BLaER1 treated with 17β-estradiol and CSF1 and Interleukin-3, amounts not matched to agents 10 nM and 100 nM (cell line): ENCODE data around the gene TMC6.
A peak's percentile ranks its signal among the peaks of the same experiment; 100 is the strongest.
"Not testable (repeated sequence)": the region's sequence is repeated elsewhere in the genome, so short reads cannot be mapped to it uniquely, and the experiment has no call there.

Experiments
- H3K27ac ChIP-seq, 11 experiments: shearing (Covaris generic); formaldehyde crosslinking; 2 replicates each; pipeline ENCODE4 v1.8.1; 2022
- H3K27me3 ChIP-seq, 11 experiments: shearing (Covaris generic); formaldehyde crosslinking; 2 replicates each; pipeline ENCODE4 v1.8.1; 2022
- H3K36me3 ChIP-seq, 11 experiments: shearing (Covaris generic); formaldehyde crosslinking; 2 replicates each; pipeline ENCODE4 v1.8.1; 2022
- H3K4me1 ChIP-seq, 10 experiments: shearing (Covaris generic); formaldehyde crosslinking; 2 replicates each; pipeline ENCODE4 v1.8.1; 2022
- H3K4me2 ChIP-seq, 11 experiments: shearing (Covaris generic); formaldehyde crosslinking; 2 replicates each; pipeline ENCODE4 v1.8.1; 2022
- H3K4me3 ChIP-seq, 10 experiments: shearing (Covaris generic); formaldehyde crosslinking; 2 replicates each; pipeline ENCODE4 v1.8.1; 2022
- H3K9ac ChIP-seq, 11 experiments: shearing (Covaris generic); formaldehyde crosslinking; 2 replicates each; pipeline ENCODE4 v1.8.1; 2022
- H3K9me3 ChIP-seq, 11 experiments: shearing (Covaris generic); formaldehyde crosslinking; replicated peaks in 1 of 11; 2 replicates each; pipeline ENCODE4 v1.8.1; 2022
- H4K20me1 ChIP-seq, 11 experiments: shearing (Covaris generic); formaldehyde crosslinking; 2 replicates each; pipeline ENCODE4 v1.8.1; 2022
- Cebpa-rat ChIP-seq, 11 experiments: shearing (Covaris generic); IDR thresholded peaks; 2 replicates each; pipeline ENCODE4 v1.8.1; 2022

TMC6 gene

DNA sequence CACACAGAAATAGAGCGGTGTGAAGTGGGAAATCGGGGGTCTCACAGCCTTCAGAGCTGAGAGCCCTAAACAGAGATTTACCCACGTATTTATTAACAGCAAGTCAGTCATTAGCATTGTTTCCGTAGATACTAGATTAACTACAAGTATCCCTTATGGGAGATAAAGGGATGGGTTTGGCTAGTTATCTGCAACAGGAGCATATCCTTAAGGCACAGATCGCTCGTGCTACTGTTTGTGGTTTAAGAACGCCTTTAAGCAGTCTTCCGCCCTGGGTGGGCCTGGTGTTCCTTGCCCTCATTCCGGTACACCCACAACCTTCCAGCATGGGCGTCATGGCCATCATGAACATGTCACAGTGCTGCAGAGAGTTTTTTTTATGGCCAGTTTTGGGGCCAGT, 27.0 kb downstream of the TMC6 start:
- H3K27ac ChIP-seq, result no peak overlapping the region
- H3K4me2 ChIP-seq, result no peak overlapping the region
- H3K9me3 ChIP-seq, result peaks cover 8 to 38% (median 33%) of the 10 kb centered on the region in 11 experiments; a peak in 20 of 22 replicates
- H4K20me1 ChIP-seq, result no peaks in the 10 kb centered on the region; a peak in 1 of 22 replicates
- peaks cover 38 to 100% (median 81%) of the 10 kb centered on the region in 11 experiments for H3K36me3 ChIP-seq
- no peak overlapping the region for H3K9ac ChIP-seq
- H3K4me3 ChIP-seq, result no peak overlapping the region
- H3K27me3 ChIP-seq, result no peaks in the 10 kb centered on the region
- H3K4me1 ChIP-seq, result no peaks in the 10 kb centered on the region
- TF ChIP-seq Cebpa-rat (IDR thresholded peaks at IDR 0.05), result no peak

DNA sequence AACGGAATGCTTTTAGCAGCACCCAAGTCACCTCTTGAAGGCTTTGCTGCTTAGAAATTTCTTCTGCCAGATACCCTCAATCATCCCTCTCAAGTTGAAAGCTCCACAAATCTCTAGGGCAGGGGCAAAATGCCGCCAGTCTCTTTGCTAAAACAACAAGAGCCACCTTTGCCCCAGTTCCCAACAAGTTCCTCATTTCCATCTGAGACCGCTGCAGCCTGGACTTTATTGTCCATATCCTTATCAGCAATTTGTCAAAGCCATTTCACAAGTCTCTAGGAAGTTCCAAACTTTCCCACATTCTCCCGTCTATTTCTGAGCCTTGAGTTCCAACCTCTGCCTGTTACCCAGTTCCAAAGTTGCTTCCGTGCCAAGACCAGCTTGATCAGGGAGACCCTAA, 27.4 kb downstream of the TMC6 start:
- H3K27me3 ChIP-seq, result no peaks in the 10 kb centered on the region
- no peak overlapping the region for H3K27ac ChIP-seq
- H3K9ac ChIP-seq, result no peak overlapping the region
- no peak overlapping the region for H3K4me3 ChIP-seq
- H4K20me1 ChIP-seq, result no peaks in the 10 kb centered on the region; a peak in 1 of 22 replicates
- H3K36me3 ChIP-seq, result peaks cover 42 to 100% (median 86%) of the 10 kb centered on the region in 11 experiments
- H3K9me3 ChIP-seq, result peaks cover 8 to 38% (median 33%) of the 10 kb centered on the region in 11 experiments; a peak in 20 of 22 replicates
- TF ChIP-seq Cebpa-rat (IDR thresholded peaks at IDR 0.05), result no peak
- no peak overlapping the region for H3K4me2 ChIP-seq
- H3K4me1 ChIP-seq, result no peaks in the 10 kb centered on the region

GRCh38 chr17:78096093-78096492, 32.5 kb downstream of the TMC6 start:
- H4K20me1 ChIP-seq, result no peaks in the 10 kb centered on the region
- H3K9me3 ChIP-seq, result peaks cover under 1 to 30% (median 26%) of the 10 kb centered on the region in 11 experiments; a peak in 20 of 22 replicates
- no peak overlapping the region for H3K4me2 ChIP-seq
- no peaks in the 10 kb centered on the region for H3K27me3 ChIP-seq
- no peak overlapping the region for H3K9ac ChIP-seq
- no peak for TF ChIP-seq Cebpa-rat (IDR thresholded peaks at IDR 0.05)
- no peak overlapping the region for H3K27ac ChIP-seq
- peaks cover 72 to 100% (median 98%) of the 10 kb centered on the region in 11 experiments for H3K36me3 ChIP-seq
- no peak overlapping the region for H3K4me3 ChIP-seq
- H3K4me1 ChIP-seq, result no peaks in the 10 kb centered on the region

GRCh38 chr17:78095035-78095434, 33.5 kb downstream of the TMC6 start:
- peaks cover 71 to 100% (median 97%) of the 10 kb centered on the region in 11 experiments for H3K36me3 ChIP-seq

DNA sequence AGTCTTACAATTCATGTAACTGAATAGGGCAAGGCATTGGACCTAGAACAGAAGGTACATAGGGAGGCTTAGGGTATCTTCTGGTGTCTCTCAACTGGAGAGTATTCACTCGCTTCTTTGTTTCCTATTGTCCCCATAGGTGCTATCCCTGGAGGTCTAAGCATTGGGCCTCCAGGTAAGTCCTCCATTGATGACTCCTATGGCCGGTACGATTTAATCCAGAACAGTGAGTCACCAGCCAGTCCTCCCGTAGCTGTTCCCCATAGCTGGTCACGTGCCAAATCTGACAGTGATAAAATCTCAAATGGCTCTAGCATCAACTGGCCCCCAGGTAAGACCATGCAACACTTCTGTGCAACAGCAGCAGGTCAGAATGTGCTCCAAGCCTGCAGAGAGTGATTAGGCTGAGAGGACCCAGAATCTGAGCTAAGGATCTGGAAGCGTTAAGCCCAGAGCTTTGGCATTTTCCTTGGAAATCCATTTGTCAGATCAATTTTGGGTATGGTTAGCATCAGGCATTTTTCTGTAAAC, 35.7 kb downstream of the TMC6 start:
- no peak overlapping the region for H3K4me3 ChIP-seq
- peaks cover 0 to 16% (median 4%) of the 10 kb centered on the region in 10 experiments; a peak in 9 of 20 replicates for H3K4me1 ChIP-seq
- no peaks in the 10 kb centered on the region for H3K9me3 ChIP-seq
- H3K4me2 ChIP-seq, result no peak overlapping the region
- H3K36me3 ChIP-seq, result peaks cover 52 to 99% (median 93%) of the 10 kb centered on the region in 11 experiments
- no peaks in the 10 kb centered on the region for H4K20me1 ChIP-seq
- no peaks in the 10 kb centered on the region for H3K27me3 ChIP-seq
- H3K9ac ChIP-seq, result no peak overlapping the region
- TF ChIP-seq Cebpa-rat (IDR thresholded peaks at IDR 0.05), result no peak
- H3K27ac ChIP-seq, result no peak overlapping the region

More at GRCh38 chr17:78095035-78095434, 33.5 kb downstream of the TMC6 start:
- H3K27ac ChIP-seq, result no peak overlapping the region
- no peak overlapping the region for H3K4me3 ChIP-seq
- TF ChIP-seq Cebpa-rat (IDR thresholded peaks at IDR 0.05), result no peak
- peaks cover 0 to 5% (median 0%) of the 10 kb centered on the region in 10 experiments; a peak in 6 of 20 replicates for H3K4me1 ChIP-seq
- H3K9me3 ChIP-seq, result peaks cover 0 to 20% (median 15%) of the 10 kb centered on the region in 11 experiments; a peak in 19 of 22 replicates
- no peak overlapping the region for H3K4me2 ChIP-seq
- H4K20me1 ChIP-seq, result no peaks in the 10 kb centered on the region
- no peak overlapping the region for H3K9ac ChIP-seq
- H3K27me3 ChIP-seq, result no peaks in the 10 kb centered on the region

DNA sequence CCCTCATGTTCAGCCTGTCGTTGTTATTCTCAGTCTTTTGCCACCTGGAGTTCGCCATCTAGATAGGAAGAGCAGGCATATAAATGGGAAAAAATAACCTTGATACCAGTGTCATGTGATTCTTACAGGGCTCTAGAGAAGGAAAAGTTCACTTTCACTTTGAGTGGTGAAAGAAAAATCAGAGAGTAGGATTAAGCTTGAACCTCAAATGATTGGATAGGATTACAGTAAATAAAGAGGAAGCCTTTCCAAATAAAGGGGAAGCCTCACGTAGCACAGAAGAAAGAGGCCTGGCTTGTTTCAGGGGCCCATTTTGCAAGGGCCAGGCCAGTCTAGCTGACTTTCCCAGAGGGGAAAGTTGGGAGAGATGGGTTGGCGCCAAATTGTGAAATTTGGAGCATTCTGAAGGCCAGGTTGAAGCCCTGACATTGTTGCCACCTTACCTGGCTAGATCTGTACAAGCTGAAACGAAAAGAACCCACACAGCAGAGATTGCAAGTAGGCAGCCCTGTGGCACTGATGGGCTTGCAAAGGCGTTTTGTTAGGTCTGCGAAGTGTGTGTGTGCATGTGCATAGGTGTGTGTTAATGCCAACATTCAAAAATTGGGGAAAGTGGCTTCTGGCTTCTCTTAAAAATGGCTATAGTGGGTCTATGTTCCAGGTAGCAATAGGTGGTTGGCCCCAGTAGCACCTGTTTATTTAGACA, 38.8 kb downstream of the TMC6 start:
- Histone ChIP-seq H3K4me2 (peak overlapping the region in 4 of 11 experiments; percentile 16 to 76 (median 46); a peak in 7 of 22 replicates), H3K36me3 (peaks cover 46 to 94% (median 82%) of the 10 kb centered on the region in 11 experiments), H3K9me3 (no peaks in the 10 kb centered on the region), H3K4me1 (peaks cover 0 to 16% (median 4%) of the 10 kb centered on the region in 10 experiments; a peak in 9 of 20 replicates), H3K27ac (peak overlapping the region in 2 of 11 experiments; percentile 16 to 36; a peak in 1 of 22 replicates), H3K9ac (no peak overlapping the region; a peak in 1 of 22 replicates), H3K4me3 (no peak overlapping the region), H3K27me3 (no peaks in the 10 kb centered on the region), H4K20me1 (no peaks in the 10 kb centered on the region)
- no peak for TF ChIP-seq Cebpa-rat (IDR thresholded peaks at IDR 0.05)

DNA sequence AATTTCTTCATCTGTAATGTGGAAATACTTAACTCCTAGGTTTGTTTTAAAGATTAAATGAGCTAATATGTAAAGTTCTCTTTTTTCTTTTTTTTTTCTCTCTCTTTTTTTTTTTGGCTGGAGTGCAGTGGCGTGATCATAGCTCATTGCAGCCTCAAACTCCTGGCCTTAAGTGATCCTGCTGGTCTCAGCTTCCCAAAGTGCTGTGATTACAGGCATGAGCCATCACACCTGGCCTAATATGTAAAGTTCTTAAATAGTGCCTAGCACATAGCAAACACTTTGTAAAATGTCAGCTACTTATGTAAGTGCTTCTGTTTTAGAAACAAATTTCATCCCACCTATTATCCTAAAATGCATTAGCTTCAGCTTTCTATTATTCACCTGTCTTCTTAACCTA, 40.0 kb downstream of the TMC6 start:
- Histone ChIP-seq H3K9me3 (no peaks in the 10 kb centered on the region), H4K20me1 (no peaks in the 10 kb centered on the region), H3K27me3 (no peaks in the 10 kb centered on the region), H3K4me3 (no peak overlapping the region), H3K9ac (no peak overlapping the region), H3K4me2 (no peak overlapping the region), H3K4me1 (peaks cover 0 to 16% (median 4%) of the 10 kb centered on the region in 10 experiments; a peak in 9 of 20 replicates), H3K36me3 (peaks cover 34 to 93% (median 70%) of the 10 kb centered on the region in 11 experiments), H3K27ac (no peak overlapping the region)
- TF ChIP-seq Cebpa-rat (IDR thresholded peaks at IDR 0.05), result no peak

DNA sequence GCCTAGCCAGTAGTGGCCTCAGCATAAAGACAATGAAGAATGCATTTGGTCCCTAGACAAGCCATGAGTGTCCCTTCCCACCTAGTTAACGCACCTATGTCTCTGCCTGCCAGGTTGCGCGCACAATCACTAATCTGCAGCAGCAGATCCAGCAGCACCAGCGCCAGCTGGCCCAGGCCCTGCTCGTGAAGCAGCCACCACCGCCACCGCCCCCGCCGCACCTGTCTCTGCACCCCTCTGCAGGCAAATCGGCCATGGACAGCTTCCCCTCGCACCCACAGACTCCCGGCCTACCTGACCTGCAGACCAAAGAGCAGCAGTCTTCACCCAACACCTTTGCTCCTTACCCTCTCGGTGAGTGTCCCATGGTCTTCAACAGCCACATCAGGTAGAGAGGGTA, 41.8 kb downstream of the TMC6 start:
- H3K9ac ChIP-seq, result no peak overlapping the region
- no peaks in the 10 kb centered on the region for H3K9me3 ChIP-seq
- no peak for TF ChIP-seq Cebpa-rat (IDR thresholded peaks at IDR 0.05)
- no peaks in the 10 kb centered on the region for H3K27me3 ChIP-seq
- H4K20me1 ChIP-seq, result no peaks in the 10 kb centered on the region
- H3K36me3 ChIP-seq, result peaks cover 20 to 88% (median 57%) of the 10 kb centered on the region in 11 experiments
- H3K27ac ChIP-seq, result no peak overlapping the region
- no peak overlapping the region for H3K4me2 ChIP-seq
- H3K4me3 ChIP-seq, result no peak overlapping the region
- H3K4me1 ChIP-seq, result peaks cover 7 to 16% (median 10%) of the 10 kb centered on the region in 10 experiments; a peak in 15 of 20 replicates

- TF ChIP-seq Cebpa-rat (IDR thresholded peaks at IDR 0.05), result no peak
- no peak overlapping the region for H3K9ac ChIP-seq
Measured at GRCh38 chr17:78082988-78083387, 45.6 kb downstream of the TMC6 start.

GRCh38 chr17:78082355-78082872, 46.1 kb downstream of the TMC6 start:
- not testable (repeated sequence) for H3K4me2 ChIP-seq, H3K9me3 ChIP-seq, H3K27me3 ChIP-seq, H3K27ac ChIP-seq, H3K9ac ChIP-seq, H4K20me1 ChIP-seq, H3K4me3 ChIP-seq
- Histone ChIP-seq H3K36me3 (peaks cover 28 to 86% (median 48%) of the 10 kb centered on the region in 11 experiments), H3K4me1 (peaks cover 0 to 13% (median 6%) of the 10 kb centered on the region in 10 experiments; a peak in 8 of 20 replicates)

More at GRCh38 chr17:78082988-78083387, 45.6 kb downstream of the TMC6 start:
- H4K20me1 ChIP-seq, result no peaks in the 10 kb centered on the region
- H3K27me3 ChIP-seq, result no peaks in the 10 kb centered on the region
- no peak overlapping the region for H3K27ac ChIP-seq
- H3K36me3 ChIP-seq, result peaks cover 28 to 86% (median 48%) of the 10 kb centered on the region in 11 experiments
- H3K4me1 ChIP-seq, result peaks cover 0 to 13% (median 6%) of the 10 kb centered on the region in 10 experiments; a peak in 8 of 20 replicates
- H3K9me3 ChIP-seq, result no peaks in the 10 kb centered on the region
- H3K4me3 ChIP-seq, result no peak overlapping the region
- no peak overlapping the region for H3K4me2 ChIP-seq
